Adrenal gland (tissue), 12 donors: ENCODE measurements around the gene ATP6V1C2. TPM values are rescaled to one million over a fixed set of nuclear protein-coding genes. Genes with fewer than 3 reads are reported as not detected.
A peak's percentile ranks its signal among the peaks of the same experiment; 100 is the strongest.

Source experiments
- DNase-seq, 7 donors: peaks; one replicate each; pipeline ENCODE4 v3.0.0-alpha.2; 2019 to 2020
- H3K27ac ChIP-seq, 5 donors: fragments of 200-600 bp; sonication (generic) in 4 of 5; 1 replicate in 3 of 5; 2 replicates in 2 of 5; pipeline versions ENCODE4 v1.5.1 to v1.8.0; 2016 to 2020; ENCODE audit warnings: mild to moderate bottlenecking in 1 of 5
- H3K27me3 ChIP-seq: fragments of 200-600 bp; 2 replicates; pipeline ENCODE4 v1.8.0; 2021
- H3K36me3 ChIP-seq, 2 donors: fragments of 200-600 bp; replicated peaks in 1 of 2; 1 replicate in 1 of 2; 2 replicates in 1 of 2; pipeline versions ENCODE4 v1.5.1 to v1.8.0; 2018 to 2022
- H3K4me1 ChIP-seq, 2 donors: fragments of 200-600 bp; replicated peaks in 1 of 2; 1 replicate in 1 of 2; 2 replicates in 1 of 2; pipeline versions ENCODE4 v1.5.1 to v1.8.0; 2018 to 2021
- H3K4me3 ChIP-seq, 4 donors: fragments of 200-600 bp; sonication (generic) in 3 of 4; one replicate each; pipeline ENCODE4 v1.5.1; 2016 to 2018
- H3K9me3 ChIP-seq, 3 donors: fragments of 200-600 bp; sonication (generic) in 1 of 3; replicated peaks in 1 of 3; 1 replicate in 2 of 3; 2 replicates in 1 of 3; pipeline versions ENCODE4 v1.5.1 to v1.8.0; 2016 to 2021
- POLR2A ChIP-seq, 2 donors: fragments of 450-650 bp; IDR thresholded peaks; one replicate each; pipeline ENCODE4 v1.6.1; 2017; ENCODE audit warnings: antibody characterized with exemption in 2 of 2, mild to moderate bottlenecking in 2 of 2, moderate library complexity in 1 of 2
- WGBS, 4 donors: extraction: QIAGEN DNeasy Blood & Tissue Kit in 2 of 4; methylation state at CpG; one replicate each; pipeline versions ENCODE4 v1.1.5 to v1.1.7; 2013 to 2017; 5-methylcytosine and 5-hydroxymethylcytosine counted together
- intact Hi-C, 2 donors: fragments of 100-400 bp; cut with DNase I; formaldehyde crosslinking; loops; one replicate each; pipeline versions ENCODE4 v1.14.1 to v1.15.0; 2022 to 2023
- polyA plus RNA-seq, 3 donors: library from polyadenylated mRNA; stranded (reverse); fragments of 200-250 nt in 2 of 3; fragments of 350-450 nt in 1 of 3; fragmentation: Illumina TruSeq in 1 of 3; extraction: RNeasy Lipid Tissue Mini Kit (QIAGEN cat#74804) in 1 of 3; gene quantifications; one replicate each; pipeline ENCODE4 v1.2.3, GENCODE V29; 2013 to 2014
- total RNA-seq, 9 donors: library from RNA; depleted of rRNA in 4 of 9; stranded (reverse); fragments of >200 nt in 4 of 9; fragments of 120-200 nt in 1 of 9; fragmentation: NEBNext Ultra II Directional in 1 of 9; extraction: Animal tissue kit (Norgen Biotek cat#: 25700) in 1 of 9; gene quantifications; one replicate each; pipeline versions ENCODE4 v1.1.0 to v1.2.4, GENCODE V29; 2013 to 2023
- TF ChIP-seq, protein P1 (sequence below), 6 experiments: fragments of 450-650 bp in 4 of 6; fragments of 200-600 bp in 2 of 6; sonication (generic) in 1 of 6; IDR thresholded peaks; 1 replicate in 5 of 6; 2 replicates in 1 of 6; pipeline versions ENCODE4 v1.5.1 to v1.8.0; 2016 to 2021; ENCODE audit warnings: antibody characterized with exemption in 6 of 6, mild to moderate bottlenecking in 2 of 6, moderate library complexity in 1 of 6
- donor health status: healthy with polysubstance abuse.
- donor health status: Bipolar disorder and iron deficiency.
- donor health status: DM: yes; HTN: yes; CAD: no.
- donor health status: DM: no; HTN: no; CAD: no.
- donor health status: DM: no; HTN: no; CAD: no.
- donor health status: DM: yes; HTN: yes; CAD: no.

Gene ATP6V1C2
- total and polyA plus RNA-seq, 12 donors = 0.14 to 7.7 (median 0.94) TPM; not detected in 1

DNA sequence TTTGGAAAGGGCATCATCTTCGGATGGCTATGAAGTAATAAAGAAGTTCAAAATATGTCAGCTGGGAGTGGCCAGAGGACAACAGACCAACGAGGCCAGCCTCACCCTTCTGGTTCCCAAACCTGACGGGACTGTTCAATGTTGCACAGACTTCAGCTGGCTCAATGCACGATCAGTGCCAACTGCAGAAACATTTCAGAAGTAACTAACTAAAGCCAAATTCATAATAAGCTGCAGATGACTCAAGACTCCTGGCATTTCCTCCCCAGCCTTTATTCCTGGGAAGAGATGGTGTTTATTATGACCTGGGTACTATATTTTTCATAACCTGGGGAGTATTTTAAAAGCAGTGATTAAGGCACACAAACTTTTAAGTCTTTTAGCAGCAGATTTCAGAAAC, 3.8 kb upstream of the ATP6V1C2 start:
- peak in 6 of 7 donors; percentile 27 to 74 (median 52) for DNase-seq
- no peaks in the 10 kb centered on the region for H3K36me3 ChIP-seq
- H3K27ac ChIP-seq = no peak overlapping the region
- WGBS, 4 donors = 20 to 25% (median 22%) methylated on average over 4 of the region's 4 CpGs
- peaks cover 0 to 19% of the 10 kb centered on the region in 2 donors for H3K4me1 ChIP-seq
- no peaks in the 10 kb centered on the region for H3K9me3 ChIP-seq
- no peak overlapping the region for H3K4me3 ChIP-seq
- peaks cover 18% of the 10 kb centered on the region for H3K27me3 ChIP-seq
- TF ChIP-seq POLR2A (IDR thresholded peaks at IDR 0.05) = no peak
- TF ChIP-seq, protein P1, sequence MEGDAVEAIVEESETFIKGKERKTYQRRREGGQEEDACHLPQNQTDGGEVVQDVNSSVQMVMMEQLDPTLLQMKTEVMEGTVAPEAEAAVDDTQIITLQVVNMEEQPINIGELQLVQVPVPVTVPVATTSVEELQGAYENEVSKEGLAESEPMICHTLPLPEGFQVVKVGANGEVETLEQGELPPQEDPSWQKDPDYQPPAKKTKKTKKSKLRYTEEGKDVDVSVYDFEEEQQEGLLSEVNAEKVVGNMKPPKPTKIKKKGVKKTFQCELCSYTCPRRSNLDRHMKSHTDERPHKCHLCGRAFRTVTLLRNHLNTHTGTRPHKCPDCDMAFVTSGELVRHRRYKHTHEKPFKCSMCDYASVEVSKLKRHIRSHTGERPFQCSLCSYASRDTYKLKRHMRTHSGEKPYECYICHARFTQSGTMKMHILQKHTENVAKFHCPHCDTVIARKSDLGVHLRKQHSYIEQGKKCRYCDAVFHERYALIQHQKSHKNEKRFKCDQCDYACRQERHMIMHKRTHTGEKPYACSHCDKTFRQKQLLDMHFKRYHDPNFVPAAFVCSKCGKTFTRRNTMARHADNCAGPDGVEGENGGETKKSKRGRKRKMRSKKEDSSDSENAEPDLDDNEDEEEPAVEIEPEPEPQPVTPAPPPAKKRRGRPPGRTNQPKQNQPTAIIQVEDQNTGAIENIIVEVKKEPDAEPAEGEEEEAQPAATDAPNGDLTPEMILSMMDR (IDR thresholded peaks at IDR 0.05) = no peak
- intact Hi-C loops = no loop called here

DNA sequence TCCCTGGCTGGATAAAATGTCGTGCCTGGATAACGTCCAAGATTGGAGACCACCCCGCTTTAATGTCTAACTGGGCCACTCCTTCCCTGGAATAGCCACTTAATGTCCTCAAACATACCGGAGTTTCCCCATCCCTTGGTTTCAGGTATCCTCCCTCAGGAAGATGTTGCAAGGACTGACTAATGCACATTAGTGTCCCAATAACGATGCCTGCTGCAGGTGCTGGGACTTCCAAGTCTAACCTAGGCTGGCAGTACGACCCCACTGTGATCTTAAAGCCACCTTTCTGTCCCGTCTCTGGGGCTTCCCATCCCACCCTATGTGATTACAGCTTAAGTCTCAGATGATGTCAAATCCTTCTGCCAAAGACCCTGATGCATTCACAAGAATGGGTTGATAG, 1.1 kb upstream of the ATP6V1C2 start:
- TF ChIP-seq POLR2A (IDR thresholded peaks at IDR 0.05) = no peak
- TF ChIP-seq, protein P1 (IDR thresholded peaks at IDR 0.05) = no peak
- no peaks in the 10 kb centered on the region for H3K9me3 ChIP-seq
- 64 to 73% (median 72%) methylated on average over 7 of the region's 7 CpGs for WGBS, 4 donors
- intact Hi-C loops = no loop called here
- H3K27me3 ChIP-seq = peaks cover 27% of the 10 kb centered on the region
- no peak overlapping the region for H3K27ac ChIP-seq
- no peak overlapping the region for H3K4me3 ChIP-seq
- no peak for DNase-seq
- peaks cover 0 to 19% of the 10 kb centered on the region in 2 donors for H3K4me1 ChIP-seq
- H3K36me3 ChIP-seq = no peaks in the 10 kb centered on the region

DNA sequence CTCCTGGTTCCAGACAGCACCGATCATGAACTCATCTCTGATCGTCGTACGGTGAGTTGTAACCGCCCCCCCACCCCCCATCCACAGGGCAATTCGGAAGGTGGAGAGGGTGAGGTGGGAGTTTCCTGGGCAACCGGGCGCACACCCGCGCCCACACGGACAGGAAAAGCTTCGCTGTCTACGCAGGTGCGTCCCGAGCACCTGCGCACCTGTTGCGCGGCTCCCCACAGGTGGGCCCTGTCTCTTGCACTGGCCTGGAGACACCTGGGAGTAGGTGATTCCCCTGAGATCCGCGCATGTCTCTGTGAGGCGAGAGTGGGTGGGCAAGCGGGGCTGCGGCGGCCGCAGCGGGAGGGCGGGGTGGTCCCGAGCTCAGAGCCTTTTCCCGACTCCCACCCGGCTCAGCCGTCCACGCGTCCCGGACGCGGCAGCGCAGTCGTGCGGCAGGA, 459 bp upstream of the ATP6V1C2 start:
- no peak overlapping the region for H3K27ac ChIP-seq
- no peak for DNase-seq
- no peaks in the 10 kb centered on the region for H3K9me3 ChIP-seq
- intact Hi-C loops = no loop called here
- peaks cover 33% of the 10 kb centered on the region for H3K27me3 ChIP-seq
- H3K4me1 ChIP-seq = peaks cover 0 to 19% of the 10 kb centered on the region in 2 donors
- TF ChIP-seq POLR2A (IDR thresholded peaks at IDR 0.05) = no peak
- TF ChIP-seq, protein P1 (IDR thresholded peaks at IDR 0.05) = no peak
- 4 to 7% (median 7%) methylated on average over 16 to 39 of the region's 39 CpGs for WGBS, 4 donors
- peak overlapping the region in 1 of 4 donors; percentile 61 for H3K4me3 ChIP-seq
- H3K36me3 ChIP-seq = no peaks in the 10 kb centered on the region

DNA sequence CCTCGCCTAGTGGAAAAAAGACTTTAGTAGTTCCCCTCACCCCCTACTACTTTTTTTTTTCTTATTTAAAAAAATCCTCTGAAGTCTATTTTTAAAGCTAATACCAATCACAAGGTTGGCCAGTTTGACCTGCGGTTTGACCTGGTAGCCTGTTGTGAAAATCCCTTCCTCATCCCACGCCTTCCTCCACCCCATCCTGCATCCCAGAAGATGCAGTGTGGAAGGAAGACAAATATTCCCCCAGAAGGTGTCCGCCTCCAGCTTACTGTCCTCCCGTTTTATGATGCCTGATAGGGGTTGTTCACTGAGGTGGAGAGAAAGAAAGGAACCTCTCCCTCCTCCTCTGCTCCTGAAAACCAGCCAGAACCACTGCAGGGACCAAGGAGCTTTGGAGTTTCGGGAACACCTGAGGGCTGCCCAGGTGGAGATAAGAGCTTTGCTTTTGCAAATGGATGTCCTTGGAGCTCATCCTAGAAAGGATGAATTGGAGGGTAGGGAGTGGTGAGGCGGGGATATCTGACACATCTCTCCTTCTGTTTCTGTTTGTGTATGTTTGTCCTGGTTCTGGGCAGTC, 909 bp downstream of the ATP6V1C2 start:
- H3K9me3 ChIP-seq = no peaks in the 10 kb centered on the region
- peaks cover 0 to 19% of the 10 kb centered on the region in 2 donors for H3K4me1 ChIP-seq
- intact Hi-C loops = no loop called here
- TF ChIP-seq POLR2A (IDR thresholded peaks at IDR 0.05) = no peak
- TF ChIP-seq, protein P1 (IDR thresholded peaks at IDR 0.05) = no peak
- H3K27ac ChIP-seq = no peak overlapping the region
- WGBS, 4 donors = 19 to 29% (median 22%) methylated on average over 7 of the region's 7 CpGs
- peaks cover 34% of the 10 kb centered on the region for H3K27me3 ChIP-seq
- no peak for DNase-seq
- H3K4me3 ChIP-seq = peak overlapping the region in 2 of 4 donors; percentile 15 to 61
- H3K36me3 ChIP-seq = no peaks in the 10 kb centered on the region
